H1 (cell line): ENCODE data around the gene ELOA. TPM values are rescaled to one million over a fixed set of nuclear protein-coding genes. Genes with fewer than 3 reads are reported as not detected.

Source experiments
- ATF3 ChIP-seq: IDR thresholded peaks from 2 replicates; pipeline ENCODE4 v1.6.1; 2011; ENCODE audit warnings: low read depth, mild to moderate bottlenecking, low read length; ENCODE audit not compliant: insufficient read depth
- CHD1 ChIP-seq: IDR thresholded peaks from 2 replicates; pipeline ENCODE4 v1.6.1; 2012; ENCODE audit warnings: low read depth, low read length, improper control_type of control experiment
- CTCF ChIP-seq, 3 experiments: IDR thresholded peaks; 1 replicate in 2 of 3; 2 replicates in 1 of 3; pipeline versions ENCODE4 v1.5.1 to v1.6.1; 2011; ENCODE audit warnings: low read length in 3 of 3, mild to moderate bottlenecking in 3 of 3, inconsistent platforms in 2 of 3, low read depth in 1 of 3, moderate library complexity in 1 of 3; ENCODE audit not compliant: insufficient read depth in 1 of 3; ENCODE audit errors: control extremely low read depth in 1 of 3
- KDM5A ChIP-seq: fragments of 200-600 bp; IDR thresholded peaks from 2 replicates; pipeline ENCODE4 v1.7.1; 2012; ENCODE audit warnings: mild to moderate bottlenecking, low read length, inconsistent platforms, mixed read lengths
- SRF ChIP-seq: IDR thresholded peaks from 2 replicates; pipeline ENCODE4 v1.6.1; 2011; ENCODE audit warnings: mild to moderate bottlenecking, low read depth, low read length, moderate library complexity
- polyA plus RNA-seq, 7 experiments: library from polyadenylated mRNA; depleted of rRNA in 3 of 7; stranded (reverse) in 5 of 7; unstranded in 2 of 7; fragments of >200 nt in 5 of 7; fragments of 200-250 nt in 2 of 7; gene quantifications; 1 replicate in 5 of 7; 2 replicates in 1 of 7; 4 replicates in 1 of 7; pipeline versions ENCODE4 v1.2.1 to v1.2.3, GENCODE V29; 2011 to 2013; ENCODE audit warnings: missing spikeins in 2 of 7, mixed read lengths in 2 of 7
- total RNA-seq: library from RNA; stranded (reverse); fragmentation: NEBNext Ultra II Directional; extraction: Animal tissue kit (Norgen Biotek cat#: 25700); gene quantifications from 2 replicates; pipeline ENCODE4 v1.2.1, GENCODE V29; 2021

Gene ELOA
- total and polyA plus RNA-seq, 2 of the 8 experiments (the other 6 are each of a cell fraction or from before 2014, with no cell fraction given), result 15.7 to 61.1 TPM

GRCh38 chr1:23751815-23752200 lies 8.5 kb downstream of the ELOA start (continued):
- TF ChIP-seq CTCF (IDR thresholded peaks at IDR 0.05; ENCODE audit: control extremely low read depth in 1 of 3, insufficient read depth in 1 of 3, low read depth in 1 of 3, low read length in 3 of 3) (no peak), KDM5A (no peak), SRF (no peak), CHD1 (no peak), ATF3 (no peak)
